OCI-LY1 (cell line): ENCODE data around the gene NIPAL1.

Experiments used
- H2AFZ ChIP-seq: fragments of 200-600 bp; sonication (generic), shearing (Covaris generic); 2 replicates; pipeline ENCODE4 v1.6.0; 2014; ENCODE audit warnings: antibody characterized with exemption, mild to moderate bottlenecking, low read length
- H3F3A ChIP-seq: fragments of 200-600 bp; sonication (generic), shearing (Covaris generic); 2 replicates; pipeline ENCODE4 v1.6.0; 2014; ENCODE audit warnings: mild to moderate bottlenecking, antibody characterized with exemption, low read length, moderate library complexity; ENCODE audit not compliant: insufficient read depth
- H3K27ac ChIP-seq: fragments of 200-600 bp; sonication (generic); 2 replicates; pipeline ENCODE4 v1.5.1; 2014; ENCODE audit warnings: low read length, mixed run types, mild to moderate bottlenecking, low read depth; ENCODE audit not compliant: poor library complexity, severe bottlenecking
- H3K27me3 ChIP-seq: fragments of 200-600 bp; sonication (generic); 2 replicates; pipeline ENCODE4 v1.6.0; 2014; ENCODE audit warnings: antibody characterized with exemption, mild to moderate bottlenecking, low read length, moderate library complexity; ENCODE audit not compliant: insufficient read depth
- H3K36me3 ChIP-seq: fragments of 200-600 bp; sonication (generic); 2 replicates; pipeline ENCODE4 v1.6.1; 2014; ENCODE audit warnings: mild to moderate bottlenecking, antibody characterized with exemption, low read length, moderate library complexity, mixed read lengths; ENCODE audit not compliant: insufficient read depth
- H3K4me1 ChIP-seq: fragments of 200-600 bp; sonication (generic); 2 replicates; pipeline ENCODE4 v1.5.1; 2014; ENCODE audit warnings: mild to moderate bottlenecking, low read length, moderate library complexity; ENCODE audit not compliant: insufficient read depth, severe bottlenecking
- H3K4me2 ChIP-seq: fragments of 200-600 bp; sonication (generic), shearing (Covaris generic); 2 replicates; pipeline ENCODE4 v1.6.1; 2014; ENCODE audit warnings: low read length
- H3K4me3 ChIP-seq: fragments of 200-600 bp; sonication (generic); 2 replicates; pipeline ENCODE4 v1.5.1; 2014; ENCODE audit warnings: low read length, low read depth, mild to moderate bottlenecking, mixed read lengths; ENCODE audit not compliant: poor library complexity, severe bottlenecking
- H3K79me2 ChIP-seq: fragments of 200-600 bp; shearing (Covaris generic); 2 replicates; pipeline ENCODE4 v1.6.1; 2016; ENCODE audit warnings: mixed run types, low read length, mixed read lengths; ENCODE audit not compliant: insufficient read depth
- H3K9ac ChIP-seq: fragments of 200-600 bp; sonication (generic), shearing (Covaris generic); 2 replicates; pipeline ENCODE4 v1.6.1; 2014; ENCODE audit warnings: mild to moderate bottlenecking, low read length, mixed read lengths
- H3K9me2 ChIP-seq: fragments of 200-600 bp; sonication (generic), shearing (Covaris generic); 2 replicates; pipeline ENCODE4 v1.6.1; 2014; ENCODE audit warnings: low read depth, mild to moderate bottlenecking, low read length, mixed read lengths
- H3K9me3 ChIP-seq: fragments of 200-600 bp; shearing (Covaris generic); 2 replicates; pipeline ENCODE4 v1.6.1; 2014; ENCODE audit warnings: low read length, mixed read lengths
- H4K20me1 ChIP-seq: fragments of 200-600 bp; sonication (generic), shearing (Covaris generic); 2 replicates; pipeline ENCODE4 v1.6.0; 2016; ENCODE audit warnings: mild to moderate bottlenecking, low read length; ENCODE audit not compliant: insufficient read depth
- EZH2 ChIP-seq: fragments of 200-600 bp; sonication (generic), shearing (Covaris generic); IDR thresholded peaks from 2 replicates; pipeline ENCODE4 v1.8.0; 2017; ENCODE audit warnings: borderline replicate concordance, mixed run types, mild to moderate bottlenecking, antibody characterized with exemption, low read length, moderate library complexity, mixed read lengths
- TF ChIP-seq, protein P1 (sequence below): fragments of 200-600 bp; sonication (generic), shearing (Covaris generic); IDR thresholded peaks from 2 replicates; pipeline ENCODE4 v1.5.1; 2017; ENCODE audit warnings: mild to moderate bottlenecking, antibody characterized with exemption, low read length, moderate library complexity, mixed read lengths

Gene NIPAL1

GRCh38 chr4:48082956-48083355 is 66.4 kb downstream of the NIPAL1 start:
- no peak for TF ChIP-seq EZH2
- TF ChIP-seq, protein P1, sequence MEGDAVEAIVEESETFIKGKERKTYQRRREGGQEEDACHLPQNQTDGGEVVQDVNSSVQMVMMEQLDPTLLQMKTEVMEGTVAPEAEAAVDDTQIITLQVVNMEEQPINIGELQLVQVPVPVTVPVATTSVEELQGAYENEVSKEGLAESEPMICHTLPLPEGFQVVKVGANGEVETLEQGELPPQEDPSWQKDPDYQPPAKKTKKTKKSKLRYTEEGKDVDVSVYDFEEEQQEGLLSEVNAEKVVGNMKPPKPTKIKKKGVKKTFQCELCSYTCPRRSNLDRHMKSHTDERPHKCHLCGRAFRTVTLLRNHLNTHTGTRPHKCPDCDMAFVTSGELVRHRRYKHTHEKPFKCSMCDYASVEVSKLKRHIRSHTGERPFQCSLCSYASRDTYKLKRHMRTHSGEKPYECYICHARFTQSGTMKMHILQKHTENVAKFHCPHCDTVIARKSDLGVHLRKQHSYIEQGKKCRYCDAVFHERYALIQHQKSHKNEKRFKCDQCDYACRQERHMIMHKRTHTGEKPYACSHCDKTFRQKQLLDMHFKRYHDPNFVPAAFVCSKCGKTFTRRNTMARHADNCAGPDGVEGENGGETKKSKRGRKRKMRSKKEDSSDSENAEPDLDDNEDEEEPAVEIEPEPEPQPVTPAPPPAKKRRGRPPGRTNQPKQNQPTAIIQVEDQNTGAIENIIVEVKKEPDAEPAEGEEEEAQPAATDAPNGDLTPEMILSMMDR: no peak
- H3K9me3 ChIP-seq: no peaks in the 10 kb centered on the region
- no peak overlapping the region for H3K4me3 ChIP-seq
- no peaks in the 10 kb centered on the region for H3K79me2 ChIP-seq
- no peaks in the 10 kb centered on the region for H4K20me1 ChIP-seq
- no peaks in the 10 kb centered on the region for H3F3A ChIP-seq
- no peak overlapping the region for H2AFZ ChIP-seq
- no peak overlapping the region for H3K27ac ChIP-seq
- no peaks in the 10 kb centered on the region for H3K4me1 ChIP-seq
- no peak overlapping the region for H3K9ac ChIP-seq
- no peak overlapping the region for H3K4me2 ChIP-seq
- H3K36me3 ChIP-seq: no peaks in the 10 kb centered on the region
- no peaks in the 10 kb centered on the region for H3K27me3 ChIP-seq
- H3K9me2 ChIP-seq: no peaks in the 10 kb centered on the region

- no peak overlapping the region for H3K4me2 ChIP-seq
- no peaks in the 10 kb centered on the region for H3K27me3 ChIP-seq
- H3K4me1 ChIP-seq: no peaks in the 10 kb centered on the region
- no peaks in the 10 kb centered on the region for H3F3A ChIP-seq
- H3K27ac ChIP-seq: no peak overlapping the region
- H3K36me3 ChIP-seq: no peaks in the 10 kb centered on the region
- no peak overlapping the region for H2AFZ ChIP-seq
- no peaks in the 10 kb centered on the region for H3K9me3 ChIP-seq
- H3K4me3 ChIP-seq: no peak overlapping the region
- H4K20me1 ChIP-seq: no peaks in the 10 kb centered on the region
- H3K9me2 ChIP-seq: no peaks in the 10 kb centered on the region
- no peak for TF ChIP-seq EZH2
- TF ChIP-seq, protein P1: no peak
- H3K9ac ChIP-seq: no peak overlapping the region
- no peaks in the 10 kb centered on the region for H3K79me2 ChIP-seq
These were observed 69.4 kb downstream of the NIPAL1 start for GRCh38 chr4:48085821-48086589.
